Aorta (tissue), 5 donors: ENCODE data around the gene ANKEF1. TPM values are rescaled to one million over a fixed set of nuclear protein-coding genes. Genes with fewer than 3 reads are reported as not detected.

Source experiments
- ATAC-seq: fragments of 200-7000 bp; cut with Tn5 transposase; one replicate; pipeline ENCODE4 v1.9.1; 2022; ENCODE audit warnings: moderate library complexity; ENCODE audit not compliant: low FRiP score
- DNase-seq, 2 donors: peaks; one replicate each; pipeline ENCODE4 v3.0.0-alpha.2; 2020
- H3K27ac ChIP-seq, 2 donors: one replicate each; pipeline ENCODE4 v1.5.1; 2013; ENCODE audit warnings: low read length in 2 of 2, mild to moderate bottlenecking in 2 of 2, moderate library complexity in 2 of 2, control low read depth in 1 of 2, inconsistent platforms in 1 of 2, low read depth in 1 of 2
- H3K27me3 ChIP-seq, 2 donors: one replicate each; pipeline ENCODE4 v1.6.1; 2013; ENCODE audit warnings: control low read depth in 1 of 2, low read length in 1 of 2, mild to moderate bottlenecking in 1 of 2, moderate library complexity in 1 of 2; ENCODE audit not compliant: insufficient read depth in 2 of 2, control insufficient read depth in 1 of 2
- H3K36me3 ChIP-seq, 2 donors: one replicate each; pipeline ENCODE4 v1.6.1; 2013; ENCODE audit warnings: control low read depth in 1 of 2, low read length in 1 of 2, mild to moderate bottlenecking in 1 of 2; ENCODE audit not compliant: insufficient read depth in 2 of 2, control insufficient read depth in 1 of 2
- H3K4me1 ChIP-seq, 2 donors: one replicate each; pipeline ENCODE4 v1.6.1; 2013; ENCODE audit warnings: low read length in 2 of 2, control low read depth in 1 of 2, mild to moderate bottlenecking in 1 of 2, moderate library complexity in 1 of 2; ENCODE audit not compliant: insufficient read depth in 2 of 2, control insufficient read depth in 1 of 2
- H3K4me3 ChIP-seq, 2 donors: one replicate each; pipeline ENCODE4 v1.5.1; 2013; ENCODE audit warnings: low read length in 2 of 2, control low read depth in 1 of 2, mild to moderate bottlenecking in 1 of 2
- H3K9me3 ChIP-seq: one replicate; pipeline ENCODE4 v1.6.1; 2013; ENCODE audit warnings: mild to moderate bottlenecking, low read length; ENCODE audit not compliant: control insufficient read depth
- WGBS, 2 donors: extraction: QIAGEN DNeasy Blood & Tissue Kit; methylation state at CpG; one replicate each; pipeline ENCODE4 v1.1.7; 2013; 5-methylcytosine and 5-hydroxymethylcytosine counted together
- intact Hi-C, 2 donors: fragments of 100-400 bp; cut with DNase I; formaldehyde crosslinking; loops; one replicate each; pipeline versions ENCODE4 v1.14.2 to v1.15.0; 2022
- polyA plus RNA-seq, 2 donors: library from polyadenylated mRNA; stranded (reverse); fragments of 200-250 nt; gene quantifications; one replicate each; pipeline ENCODE4 v1.2.3, GENCODE V29; 2013
- total RNA-seq, 2 donors: library from RNA; stranded (reverse); fragmentation: NEBNext Ultra II Directional; extraction: Animal tissue kit (Norgen Biotek cat#: 25700); gene quantifications; one replicate each; pipeline ENCODE4 v1.2.1, GENCODE V29; 2021
- donor health status: healthy with polysubstance abuse.
- donor health status: Bipolar disorder and iron deficiency.
- donor health status: DM: no; HTN: no; CAD: no.
- donor health status: DM: no; HTN: no; CAD: no.
- donor health status: DM: yes; HTN: yes; CAD: no.

The ANKEF1 gene
- total and polyA plus RNA-seq, 4 donors, result 0.50 to 2.3 (median 1.5) TPM; not detected in 1

GRCh38 chr20:10089871-10090587 is 55.2 kb downstream of the ANKEF1 start:
- Histone ChIP-seq H3K27me3 (no peaks in the 10 kb centered on the region), H3K9me3 (no peaks in the 10 kb centered on the region), H3K4me3 (no peak overlapping the region), H3K36me3 (no peaks in the 10 kb centered on the region), H3K4me1 (no peaks in the 10 kb centered on the region), H3K27ac (no peak overlapping the region)
- DNase-seq (no peak), ATAC-seq (no peak)
- intact Hi-C loops, result loop anchor here (2.0 to 10.0 kb wide), 3 partner anchors 111 to 475 kb away; no protein-coding TSS in a partner anchor
- 96 to 97% methylated on average over 4 of the region's 4 CpGs for WGBS, 2 donors

- intact Hi-C loops, result loop anchor here (2.0 to 5.0 kb wide), 2 partner anchors 112 to 113 kb away; no protein-coding TSS in a partner anchor
- ATAC-seq (peak; percentile 85), DNase-seq (no peak)
- Histone ChIP-seq H3K9me3 (no peaks in the 10 kb centered on the region), H3K36me3 (no peaks in the 10 kb centered on the region), H3K4me1 (no peaks in the 10 kb centered on the region), H3K4me3 (no peak overlapping the region), H3K27me3 (no peaks in the 10 kb centered on the region), H3K27ac (no peak overlapping the region)
- 34 to 42% methylated on average over 2 of the region's 2 CpGs for WGBS, 2 donors
Measured at GRCh38 chr20:10090588-10091166, 55.9 kb downstream of the ANKEF1 start.

- H3K27ac ChIP-seq, result no peak overlapping the region
- no peak for ATAC-seq
- no peaks in the 10 kb centered on the region for H3K36me3 ChIP-seq
- no peaks in the 10 kb centered on the region for H3K9me3 ChIP-seq
- no peaks in the 10 kb centered on the region for H3K27me3 ChIP-seq
- H3K4me3 ChIP-seq, result no peak overlapping the region
- no peak for DNase-seq
- intact Hi-C loops, result loop anchor here in 1 of 2 donors (5.0 kb wide), 1 partner anchor 116 kb away; no protein-coding TSS in a partner anchor
- WGBS, 2 donors, result 68 to 70% methylated on average over 2 of the region's 2 CpGs
- H3K4me1 ChIP-seq, result no peaks in the 10 kb centered on the region
Measured at GRCh38 chr20:10093087-10093591, 58.4 kb downstream of the ANKEF1 start.

- Histone ChIP-seq H3K9me3 (no peaks in the 10 kb centered on the region), H3K4me1 (no peaks in the 10 kb centered on the region), H3K4me3 (no peak overlapping the region), H3K27me3 (no peaks in the 10 kb centered on the region), H3K27ac (no peak overlapping the region), H3K36me3 (no peaks in the 10 kb centered on the region)
- ATAC-seq, result no peak
- 89 to 95% methylated on average over 5 of the region's 5 CpGs for WGBS, 2 donors
- DNase-seq, result no peak
- intact Hi-C loops, result loop anchor here in 1 of 2 donors (5.0 kb wide), 1 partner anchor 117 kb away; no protein-coding TSS in a partner anchor
Measured at GRCh38 chr20:10094566-10095173, 59.9 kb downstream of the ANKEF1 start.

GRCh38 chr20:10096790-10097189 is 62.0 kb downstream of the ANKEF1 start:
- H3K36me3 ChIP-seq, result no peaks in the 10 kb centered on the region
- intact Hi-C loops, result no loop called here
- ATAC-seq, result no peak

GRCh38 chr20:10105046-10105445 is 70.3 kb downstream of the ANKEF1 start:
- Histone ChIP-seq H3K27me3 (no peaks in the 10 kb centered on the region), H3K4me1 (no peaks in the 10 kb centered on the region), H3K27ac (no peak overlapping the region), H3K9me3 (peaks cover 1% of the 10 kb centered on the region), H3K36me3 (no peaks in the 10 kb centered on the region), H3K4me3 (no peak overlapping the region)
- intact Hi-C loops, result no loop called here
- ATAC-seq, result no peak
- no peak for DNase-seq

More at GRCh38 chr20:10096790-10097189, 62.0 kb downstream of the ANKEF1 start:
- Histone ChIP-seq H3K4me3 (no peak overlapping the region), H3K27me3 (no peaks in the 10 kb centered on the region), H3K9me3 (no peaks in the 10 kb centered on the region), H3K4me1 (no peaks in the 10 kb centered on the region), H3K27ac (no peak overlapping the region)
- 92 to 96% methylated on average over 3 of the region's 3 CpGs for WGBS, 2 donors
- no peak for DNase-seq

Other genes starting within 250 kb of the ANKEF1 start
- gene PAK5, start 195.9 kb upstream of the ANKEF1 start, total RNA-seq, result under 1 TPM; 0.19 to 0.33 TPM
- gene PAK5, start 195.9 kb upstream of the ANKEF1 start, polyA plus RNA-seq, result under 1 TPM; 0.08 to 0.63 TPM
- gene SNAP25, start 183.8 kb downstream of the ANKEF1 start, total RNA-seq, result 10 to 100 TPM; 10.9 to 15.5 TPM
- 1 to 10 TPM; 2.1 to 3.3 TPM for gene SNAP25, start 183.8 kb downstream of the ANKEF1 start, polyA plus RNA-seq